MV-4-11 (cell line): ENCODE measurements around the gene FBXW8.

Experiments used
- DNase-seq: peaks from one replicate; lab custom pipeline; 2025; lab: John Stamatoyannopoulos, UW

The FBXW8 gene

GRCh38 chr12:116887244-116887643 is 23.5 kb upstream of the FBXW8 start:
- DNase-seq = no peak

GRCh38 chr12:116887897-116888296 is 22.9 kb upstream of the FBXW8 start:
- no peak for DNase-seq

GRCh38 chr12:116890330-116890729 is 20.4 kb upstream of the FBXW8 start:
- DNase-seq = no peak

- DNase-seq = no peak
These were observed 19.7 kb upstream of the FBXW8 start for GRCh38 chr12:116891019-116891418.

GRCh38 chr12:116892349-116893140 is 18.2 kb upstream of the FBXW8 start:
- DNase-seq = no peak

GRCh38 chr12:116894913-116895312 is 15.8 kb upstream of the FBXW8 start:
- DNase-seq = no peak

- DNase-seq = no peak
These were observed 14.3 kb upstream of the FBXW8 start for GRCh38 chr12:116896411-116896924.

- no peak for DNase-seq
These were observed 13.3 kb upstream of the FBXW8 start for GRCh38 chr12:116897476-116897875.

GRCh38 chr12:116898669-116899068 is 12.1 kb upstream of the FBXW8 start:
- DNase-seq = no peak

GRCh38 chr12:116901612-116902011 is 9.1 kb upstream of the FBXW8 start:
- no peak for DNase-seq

GRCh38 chr12:116903818-116904217 is 6.9 kb upstream of the FBXW8 start:
- DNase-seq = no peak

- no peak for DNase-seq
These were observed 4.5 kb upstream of the FBXW8 start for GRCh38 chr12:116906285-116906684.

GRCh38 chr12:116910280-116910644 is 488 bp upstream of the FBXW8 start:
- no peak for DNase-seq

- DNase-seq = no peak
These were observed 4.6 kb downstream of the FBXW8 start for GRCh38 chr12:116915326-116915725.

- no peak for DNase-seq
These were observed 5.4 kb downstream of the FBXW8 start for GRCh38 chr12:116916122-116916521.

- peak; percentile 93 for DNase-seq
These were observed 6.0 kb downstream of the FBXW8 start for GRCh38 chr12:116916714-116917114.

- peak; percentile 43 for DNase-seq
These were observed 7.7 kb downstream of the FBXW8 start for GRCh38 chr12:116918464-116918863.

- peak; percentile 57 for DNase-seq
These were observed 8.5 kb downstream of the FBXW8 start for GRCh38 chr12:116919247-116919661.

- DNase-seq = no peak
These were observed 9.1 kb downstream of the FBXW8 start for GRCh38 chr12:116919706-116920485.

- DNase-seq = no peak
These were observed 10.2 kb downstream of the FBXW8 start for GRCh38 chr12:116920939-116921338.

- DNase-seq = no peak
These were observed 11.6 kb downstream of the FBXW8 start for GRCh38 chr12:116922194-116922897.
